Body of pancreas (tissue), 4 donors: Measurements from ENCODE around the gene ZBTB12. TPM values are rescaled to one million over a fixed set of nuclear protein-coding genes. Genes with fewer than 3 reads are reported as not detected.
"Not testable (repeated sequence)": the region's sequence is repeated elsewhere in the genome, so short reads cannot be mapped to it uniquely, and the experiment has no call there.

Source experiments
- ATAC-seq: fragments of 150-250 bp; one replicate; pipeline ENCODE4 v1.9.1; 2016
- DNase-seq, 4 donors: peaks; one replicate each; pipeline ENCODE4 v3.0.0-alpha.2; 2019
- H3K27ac ChIP-seq, 4 donors: fragments of 200-600 bp; sonication (generic); 1 replicate in 3 of 4; 2 replicates in 1 of 4; pipeline versions ENCODE4 v1.5.1 to v1.6.1; 2016 to 2019; ENCODE audit warnings: mild to moderate bottlenecking in 1 of 4, mixed read lengths in 1 of 4, moderate library complexity in 1 of 4
- H3K27me3 ChIP-seq, 2 donors: fragments of 200-600 bp; sonication (generic); one replicate each; pipeline ENCODE4 v1.6.0; 2016; ENCODE audit warnings: mild to moderate bottlenecking in 1 of 2
- H3K36me3 ChIP-seq, 2 donors: fragments of 200-600 bp; sonication (generic); replicated peaks in 1 of 2; 2 replicates each; pipeline ENCODE4 v1.5.1; 2016; ENCODE audit warnings: low read depth in 2 of 2; ENCODE audit not compliant: insufficient read depth in 1 of 2
- H3K4me1 ChIP-seq: fragments of 200-600 bp; sonication (generic); one replicate; pipeline ENCODE4 v1.6.0; 2016
- H3K4me3 ChIP-seq, 2 donors: fragments of 200-600 bp; sonication (generic); 1 replicate in 1 of 2; 2 replicates in 1 of 2; pipeline ENCODE4 v1.5.1; 2016 to 2019
- H3K9me3 ChIP-seq, 3 donors: fragments of 200-600 bp; sonication (generic); 1 replicate in 2 of 3; 2 replicates in 1 of 3; pipeline ENCODE4 v1.5.1; 2016
- CTCF ChIP-seq, 7 experiments: fragments of 450-650 bp in 4 of 7; fragments of 200-600 bp in 3 of 7; sonication (generic) in 3 of 7; IDR thresholded peaks; one replicate each; pipeline ENCODE4 v1.5.1; 2016 to 2019; ENCODE audit warnings: antibody characterized with exemption in 7 of 7
- POLR2A ChIP-seq, 3 donors: fragments of 450-650 bp; IDR thresholded peaks; one replicate each; pipeline ENCODE4 v1.6.1; 2016; ENCODE audit warnings: antibody characterized with exemption in 3 of 3, mild to moderate bottlenecking in 2 of 3
- WGBS, 2 donors: methylation state at CpG; one replicate each; pipeline ENCODE4 v1.1.5; 2017; 5-methylcytosine and 5-hydroxymethylcytosine counted together
- intact Hi-C: fragments of 100-400 bp; cut with DNase I; formaldehyde crosslinking; loops from one replicate; pipeline ENCODE4 v1.15.1; 2023
- total RNA-seq, 2 donors: library from RNA; depleted of rRNA; stranded (reverse); fragments of >200 nt; gene quantifications; one replicate each; pipeline ENCODE4 v1.1.0, GENCODE V29; 2016

Gene ZBTB12
- total RNA-seq, 2 donors from 2014 or later: 2.1 TPM; not detected in 1

GRCh38 chr6:31933537-31933936, 31.7 kb upstream of the ZBTB12 start:
- Histone ChIP-seq H3K4me1 (no peaks in the 10 kb centered on the region), H3K36me3 (no peaks in the 10 kb centered on the region), H3K9me3 (no peaks in the 10 kb centered on the region), H3K4me3 (no peak overlapping the region), H3K27me3 (no peaks in the 10 kb centered on the region), H3K27ac (no peak overlapping the region)
- 61 to 80% methylated on average over 3 to 19 of the region's 19 CpGs for WGBS, 2 donors
- TF ChIP-seq POLR2A (IDR thresholded peaks at IDR 0.05) (no peak), CTCF (IDR thresholded peaks at IDR 0.05) (no peak)
- no peak for DNase-seq
- intact Hi-C loops: no loop called here
- ATAC-seq: no peak

GRCh38 chr6:31932137-31932536, 30.3 kb upstream of the ZBTB12 start:
- H3K27me3 ChIP-seq, H3K4me1 ChIP-seq, intact Hi-C loops, H3K36me3 ChIP-seq, DNase-seq, ATAC-seq, H3K9me3 ChIP-seq, H3K27ac ChIP-seq, H3K4me3 ChIP-seq: not testable (repeated sequence)
- 70 to 85% methylated on average over 4 to 17 of the region's 32 CpGs for WGBS, 2 donors

GRCh38 chr6:31930962-31931361, 29.1 kb upstream of the ZBTB12 start:
- 94 to 100% methylated on average over 1 of the region's 1 CpG for WGBS, 2 donors
- ATAC-seq: no peak
- no peak for DNase-seq
- intact Hi-C loops: no loop called here
- no peaks in the 10 kb centered on the region for H3K9me3 ChIP-seq
- H3K4me3 ChIP-seq: no peak overlapping the region
- H3K27me3 ChIP-seq: no peaks in the 10 kb centered on the region
- H3K27ac ChIP-seq: no peak overlapping the region
- no peaks in the 10 kb centered on the region for H3K4me1 ChIP-seq
- H3K36me3 ChIP-seq: no peaks in the 10 kb centered on the region
- no peak for TF ChIP-seq POLR2A (IDR thresholded peaks at IDR 0.05)
- no peak for TF ChIP-seq CTCF (IDR thresholded peaks at IDR 0.05)

- WGBS, 2 donors: 68 to 71% methylated on average over 9 of the region's 9 CpGs
- H3K27ac ChIP-seq: no peak overlapping the region
- no peak for ATAC-seq
- H3K4me3 ChIP-seq: no peak overlapping the region
- H3K36me3 ChIP-seq: no peaks in the 10 kb centered on the region
- no peak for DNase-seq
- no peaks in the 10 kb centered on the region for H3K9me3 ChIP-seq
- intact Hi-C loops: no loop called here
- TF ChIP-seq POLR2A (IDR thresholded peaks at IDR 0.05) (no peak), CTCF (IDR thresholded peaks at IDR 0.05) (no peak)
- no peaks in the 10 kb centered on the region for H3K4me1 ChIP-seq
- H3K27me3 ChIP-seq: no peaks in the 10 kb centered on the region
Measured at GRCh38 chr6:31928672-31928939, 26.7 kb upstream of the ZBTB12 start.

- TF ChIP-seq POLR2A (IDR thresholded peaks at IDR 0.05) (no peak), CTCF (IDR thresholded peaks at IDR 0.05) (no peak)
- WGBS, 2 donors: 62 to 64% methylated on average over 11 of the region's 11 CpGs
- Histone ChIP-seq H3K9me3 (no peaks in the 10 kb centered on the region), H3K4me1 (no peaks in the 10 kb centered on the region), H3K4me3 (no peak overlapping the region), H3K27me3 (no peaks in the 10 kb centered on the region), H3K36me3 (no peaks in the 10 kb centered on the region), H3K27ac (no peak overlapping the region)
- ATAC-seq: no peak
- no peak for DNase-seq
- intact Hi-C loops: no loop called here
Measured at GRCh38 chr6:31927863-31928671, 26.2 kb upstream of the ZBTB12 start.
